ENCODE data around the gene SLC35F3.

- TF ChIP-seq CTCF (conservative IDR thresholded peaks at IDR 0.05; ENCODE audit: low read length) (no peak), EZH2phosphoT487 (IDR thresholded peaks at IDR 0.05; ENCODE audit: borderline replicate concordance, low read depth, low read length) (no peak)
Observed at GRCh38 chr1:233885196-233885920, 19.1 kb upstream of the SLC35F3 start.
